22Rv1 (cell line): ENCODE measurements around the gene ECE1.

ENCODE experiments used
- H3K27ac ChIP-seq: fragments of 450-650 bp; 2 replicates; pipeline ENCODE4 v1.5.1; 2017
- CTCF ChIP-seq: fragments of 450-650 bp; IDR thresholded peaks from 2 replicates; pipeline ENCODE4 v1.5.1; 2017; ENCODE audit warnings: mild to moderate bottlenecking
- ZFX ChIP-seq: fragments of 450-650 bp; IDR thresholded peaks from 2 replicates; pipeline ENCODE4 v1.6.1; 2017; ENCODE audit warnings: antibody characterized with exemption, borderline replicate concordance

ECE1 gene

GRCh38 chr1:21318057-21318713 lies 27.9 kb upstream of the ECE1 start:
- TF ChIP-seq ZFX = no peak
- TF ChIP-seq CTCF = no peak
- no peak overlapping the region for H3K27ac ChIP-seq

- no peak overlapping the region for H3K27ac ChIP-seq
- TF ChIP-seq CTCF (no peak), ZFX (no peak)
These were observed 27.4 kb upstream of the ECE1 start for GRCh38 chr1:21317690-21318043.

- TF ChIP-seq CTCF (no peak), ZFX (no peak)
- no peak overlapping the region for H3K27ac ChIP-seq
These were observed 26.9 kb upstream of the ECE1 start for GRCh38 chr1:21317035-21317689.

- H3K27ac ChIP-seq = no peak overlapping the region
These were observed 24.6 kb upstream of the ECE1 start for GRCh38 chr1:21314743-21315396.

GRCh38 chr1:21313886-21314721 lies 23.8 kb upstream of the ECE1 start:
- H3K27ac ChIP-seq = no peak overlapping the region
- TF ChIP-seq ZFX (no peak), CTCF (no peak)

More at GRCh38 chr1:21314743-21315396, 24.6 kb upstream of the ECE1 start:
- TF ChIP-seq ZFX = no peak
- no peak for TF ChIP-seq CTCF

- TF ChIP-seq CTCF (no peak), ZFX (no peak)
- no peak overlapping the region for H3K27ac ChIP-seq
These were observed 23.1 kb upstream of the ECE1 start for GRCh38 chr1:21313203-21313885.
